ENCODE data around the gene CDKN2B. TPM values are rescaled to one million over a fixed set of nuclear protein-coding genes. Genes with fewer than 3 reads are reported as not detected.

CDKN2B gene
- total RNA-seq, 1 experiment from 2014 or later, result 9.8 TPM

DNA sequence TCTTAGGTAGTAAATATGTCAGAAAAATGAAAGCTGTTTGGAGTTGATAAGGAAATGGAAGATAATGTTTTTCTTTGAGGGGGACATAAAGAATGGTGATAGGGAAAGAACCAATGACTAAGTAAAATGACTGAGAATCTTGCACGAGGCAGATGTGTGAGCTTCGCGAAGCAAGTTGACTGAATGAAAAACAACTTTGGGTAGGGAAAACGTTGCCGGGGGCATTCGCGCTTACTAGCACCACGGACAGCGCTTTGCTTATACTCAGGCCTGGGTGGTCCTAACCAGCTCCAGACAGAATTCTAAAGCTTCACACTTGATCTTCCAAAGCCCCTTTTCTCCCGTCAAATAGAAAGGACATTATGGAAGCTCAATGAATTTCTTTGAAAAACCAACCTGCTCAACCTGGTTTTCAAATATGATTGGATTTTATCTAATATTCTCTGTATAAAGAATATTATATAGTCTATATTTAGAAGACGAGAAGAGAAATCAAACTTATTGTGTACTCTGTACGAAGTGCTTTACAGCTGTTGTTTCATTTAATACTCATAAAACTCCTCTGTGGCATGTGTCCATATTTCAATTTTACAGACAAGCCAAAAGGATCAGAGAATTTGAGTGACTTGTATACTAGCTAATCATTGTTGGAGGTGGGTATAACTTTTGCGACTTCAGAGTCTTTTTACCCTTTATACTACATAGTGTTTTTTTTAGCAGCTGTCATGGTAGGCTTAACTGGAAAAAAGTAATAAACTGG is 1.9 kb upstream of the CDKN2B start:
- H3K36me3 ChIP-seq (ENCODE audit: control insufficient read depth in 1 of 2, insufficient read depth in 2 of 2, low read length in 2 of 2), result no peaks in the 10 kb centered on the region
- H3K9me2 ChIP-seq (ENCODE audit: insufficient read depth), result no peaks in the 10 kb centered on the region
- ChIA-PET POLR2A (no interaction called here), RAD21 (ENCODE audit: low non-redundant PET in 1 of 2, low total read pairs in 2 of 2, uncharacterized antibody in 2 of 2, unreplicated experiment in 2 of 2) (no interaction called here), CTCF (interaction anchor here (0.8 to 1.2 kb wide), 3 partner anchors 27 to 108 kb away, joined by 3 read pairs; no protein-coding TSS in a partner anchor)
- no peak for TF ChIP-seq SP1 (IDR thresholded peaks at IDR 0.05; ENCODE audit: low read depth)
- TF ChIP-seq, protein P1, sequence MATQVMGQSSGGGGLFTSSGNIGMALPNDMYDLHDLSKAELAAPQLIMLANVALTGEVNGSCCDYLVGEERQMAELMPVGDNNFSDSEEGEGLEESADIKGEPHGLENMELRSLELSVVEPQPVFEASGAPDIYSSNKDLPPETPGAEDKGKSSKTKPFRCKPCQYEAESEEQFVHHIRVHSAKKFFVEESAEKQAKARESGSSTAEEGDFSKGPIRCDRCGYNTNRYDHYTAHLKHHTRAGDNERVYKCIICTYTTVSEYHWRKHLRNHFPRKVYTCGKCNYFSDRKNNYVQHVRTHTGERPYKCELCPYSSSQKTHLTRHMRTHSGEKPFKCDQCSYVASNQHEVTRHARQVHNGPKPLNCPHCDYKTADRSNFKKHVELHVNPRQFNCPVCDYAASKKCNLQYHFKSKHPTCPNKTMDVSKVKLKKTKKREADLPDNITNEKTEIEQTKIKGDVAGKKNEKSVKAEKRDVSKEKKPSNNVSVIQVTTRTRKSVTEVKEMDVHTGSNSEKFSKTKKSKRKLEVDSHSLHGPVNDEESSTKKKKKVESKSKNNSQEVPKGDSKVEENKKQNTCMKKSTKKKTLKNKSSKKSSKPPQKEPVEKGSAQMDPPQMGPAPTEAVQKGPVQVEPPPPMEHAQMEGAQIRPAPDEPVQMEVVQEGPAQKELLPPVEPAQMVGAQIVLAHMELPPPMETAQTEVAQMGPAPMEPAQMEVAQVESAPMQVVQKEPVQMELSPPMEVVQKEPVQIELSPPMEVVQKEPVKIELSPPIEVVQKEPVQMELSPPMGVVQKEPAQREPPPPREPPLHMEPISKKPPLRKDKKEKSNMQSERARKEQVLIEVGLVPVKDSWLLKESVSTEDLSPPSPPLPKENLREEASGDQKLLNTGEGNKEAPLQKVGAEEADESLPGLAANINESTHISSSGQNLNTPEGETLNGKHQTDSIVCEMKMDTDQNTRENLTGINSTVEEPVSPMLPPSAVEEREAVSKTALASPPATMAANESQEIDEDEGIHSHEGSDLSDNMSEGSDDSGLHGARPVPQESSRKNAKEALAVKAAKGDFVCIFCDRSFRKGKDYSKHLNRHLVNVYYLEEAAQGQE (IDR thresholded peaks at IDR 0.05; ENCODE audit: low read depth), result peak; percentile 82
- H3K9me3 ChIP-seq (ENCODE audit: control insufficient read depth in 1 of 2, insufficient read depth in 1 of 2, low read depth in 1 of 2, low read length in 2 of 2), result no peaks in the 10 kb centered on the region
- intact Hi-C loops (cut with micrococcal nuclease), result no loop called here
- H3K4me3 ChIP-seq (replicated peaks in 1 of 2; ENCODE audit: low read depth in 1 of 2, low read length in 2 of 2), result no peak overlapping the region
- H3K27ac ChIP-seq (ENCODE audit: low read depth, low read length), result no peak overlapping the region
- H2AFZ ChIP-seq (ENCODE audit: low read depth, low read length, poor library complexity, severe bottlenecking), result no peak overlapping the region
- DNase-seq (ENCODE audit: low read depth, low spot score) (no peak), ATAC-seq (no peak)
- H4K20me1 ChIP-seq (ENCODE audit: insufficient read depth), result no peaks in the 10 kb centered on the region
- peaks cover 7% of the 10 kb centered on the region; the same call in 1 of the 2 replicates for H3K79me2 ChIP-seq (ENCODE audit: insufficient read depth, low read length)
- peaks cover 5 to 6% of the 10 kb centered on the region in 2 experiments; a peak in 3 of 4 replicates for H3K4me1 ChIP-seq (ENCODE audit: control insufficient read depth in 1 of 2, insufficient read depth in 2 of 2, low read length in 2 of 2)
- no peaks in the 10 kb centered on the region for H3K27me3 ChIP-seq (ENCODE audit: insufficient read depth, low read length)
- H3K4me2 ChIP-seq (ENCODE audit: low read length), result no peak overlapping the region
- no TSS peak for BruUV-seq (replicated peaks)
- H3K9ac ChIP-seq (ENCODE audit: low read length), result no peak overlapping the region

DNA sequence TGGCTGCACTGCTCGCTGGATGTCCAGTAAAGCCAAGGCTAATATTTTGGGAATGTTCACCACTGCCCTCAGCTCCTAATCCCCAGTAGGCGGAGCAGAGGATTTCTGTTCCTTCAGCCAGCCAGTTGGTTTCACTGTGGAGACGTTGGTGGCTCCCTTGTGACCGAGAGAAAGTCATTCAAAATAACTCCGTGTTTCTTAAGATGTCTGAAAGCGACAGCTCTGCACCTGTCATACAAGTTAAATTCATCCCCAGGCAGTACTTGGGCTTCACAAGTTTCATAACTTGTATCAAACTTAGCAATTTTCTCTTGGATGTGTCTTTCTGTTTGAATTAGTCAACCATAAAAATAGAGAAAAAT is 382 bp upstream of the CDKN2B start:
- H3K79me2 ChIP-seq (ENCODE audit: insufficient read depth, low read length), result peaks cover 7% of the 10 kb centered on the region; the same call in 1 of the 2 replicates

More for the DNA sequence above, 382 bp upstream of the CDKN2B start:
- Histone ChIP-seq H3K9me2 (ENCODE audit: insufficient read depth) (no peaks in the 10 kb centered on the region), H2AFZ (ENCODE audit: low read depth, low read length, poor library complexity, severe bottlenecking) (peak overlapping the region; percentile 60), H3K27ac (ENCODE audit: low read depth, low read length) (peak overlapping the region; percentile 61; the same call in 1 of the 2 replicates), H3K4me3 (replicated peaks in 1 of 2; ENCODE audit: low read depth in 1 of 2, low read length in 2 of 2) (peak overlapping the region; percentile 71 to 80), H4K20me1 (ENCODE audit: insufficient read depth) (no peaks in the 10 kb centered on the region), H3K4me2 (ENCODE audit: low read length) (peak overlapping the region; percentile 99), H3K9ac (ENCODE audit: low read length) (peak overlapping the region; percentile 70), H3K27me3 (ENCODE audit: insufficient read depth, low read length) (no peaks in the 10 kb centered on the region), H3K36me3 (ENCODE audit: control insufficient read depth in 1 of 2, insufficient read depth in 2 of 2, low read length in 2 of 2) (no peaks in the 10 kb centered on the region), H3K4me1 (ENCODE audit: control insufficient read depth in 1 of 2, insufficient read depth in 2 of 2, low read length in 2 of 2) (peaks cover 5 to 6% of the 10 kb centered on the region in 2 experiments; a peak in 3 of 4 replicates), H3K9me3 (ENCODE audit: control insufficient read depth in 1 of 2, insufficient read depth in 1 of 2, low read depth in 1 of 2, low read length in 2 of 2) (no peaks in the 10 kb centered on the region)
- ChIA-PET CTCF (interaction anchor here (0.8 to 3.1 kb wide), 31 partner anchors 10 to 774 kb away, joined by 3 to 41 read pairs (median 5); partner anchors contain the start of genes CDKN2A and CDKN2B-AS1), RAD21 (ENCODE audit: low non-redundant PET in 1 of 2, low total read pairs in 2 of 2, uncharacterized antibody in 2 of 2, unreplicated experiment in 2 of 2) (interaction anchor here (0.9 to 1.8 kb wide), 5 partner anchors 110 to 235 kb away, joined by 3 to 6 read pairs (median 6); no protein-coding TSS in a partner anchor), POLR2A (interaction anchor here (0.7 to 2.1 kb wide), 23 partner anchors 9 to 328 kb away, joined by 3 to 10 read pairs (median 3); partner anchors contain the start of genes CDKN2A and CDKN2B-AS1)
- no TSS peak for BruUV-seq (replicated peaks)
- intact Hi-C loops (cut with micrococcal nuclease), result loop anchor here (1.0 to 5.0 kb wide), 6 partner anchors 33 to 228 kb away; no protein-coding TSS in a partner anchor
- TF ChIP-seq POLR2AphosphoS5 (IDR thresholded peaks at IDR 0.05; ENCODE audit: low read depth, low read length) (no peak), SRF (IDR thresholded peaks at IDR 0.05; ENCODE audit: low read depth) (no peak), EZH2phosphoT487 (IDR thresholded peaks at IDR 0.05; ENCODE audit: borderline replicate concordance) (no peak), ZFX (IDR thresholded peaks at IDR 0.05) (no peak), POLR2A (IDR thresholded peaks at IDR 0.05; ENCODE audit: borderline replicate concordance, extremely low read depth, insufficient read depth, insufficient read length) (peak; percentile 14)
- ATAC-seq, result no peak
- no peak for DNase-seq (ENCODE audit: low read depth, low spot score)
